GM21423 (cell line): Measurements from ENCODE around the gene ABHD10.
A peak's percentile ranks its signal among the peaks of the same experiment; 100 is the strongest.

Experiments used
- ATAC-seq: cut with Tn5 transposase; IDR thresholded peaks from one replicate; pipeline ENCODE4 v1.9.1; 2021; ENCODE audit warnings: mild to moderate bottlenecking, moderate library complexity; ENCODE audit not compliant: unreplicated experiment

ABHD10 gene

DNA sequence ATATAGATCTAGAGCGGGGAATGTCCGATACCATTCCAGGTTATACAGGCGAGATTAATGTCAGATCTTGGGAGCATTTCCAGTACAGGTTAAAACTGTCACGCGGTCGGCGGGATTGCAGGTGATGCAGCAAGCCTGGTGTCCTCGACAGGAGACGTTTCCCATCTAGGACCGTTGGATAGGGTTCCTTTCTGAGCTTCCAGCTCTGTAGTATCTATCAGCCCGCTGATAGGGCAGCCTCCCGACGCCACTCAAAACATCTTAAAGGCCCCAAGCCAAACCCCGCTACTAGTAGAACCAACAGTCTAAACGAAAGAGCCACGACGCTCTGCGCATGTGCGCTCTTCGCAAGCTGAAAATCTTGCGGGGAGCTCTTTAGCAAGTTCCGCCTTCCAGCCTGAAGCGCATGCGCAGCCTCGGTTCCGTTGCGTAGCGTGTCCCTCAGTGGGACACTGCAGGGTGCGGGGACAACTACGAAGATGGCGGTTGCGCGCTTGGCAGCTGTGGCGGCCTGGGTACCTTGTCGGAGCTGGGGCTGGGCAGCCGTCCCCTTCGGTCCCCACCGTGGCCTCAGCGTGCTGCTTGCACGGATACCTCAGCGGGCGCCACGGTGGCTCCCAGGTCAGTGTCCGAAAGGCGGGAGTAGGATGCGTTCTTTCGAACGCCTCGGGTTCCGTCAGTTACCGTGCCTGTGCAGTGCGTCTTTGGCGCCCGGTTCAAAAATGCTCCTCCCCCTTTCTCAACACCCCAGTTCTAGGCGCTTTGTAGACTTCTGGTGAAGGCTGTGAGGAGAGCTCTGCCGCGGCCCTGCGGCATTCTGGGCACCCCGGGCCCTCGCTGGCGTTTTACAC lies at the start of gene ABHD10:
ABHD10 (plus strand) TSS at position 444 of the 851 bp plus-strand sequence; CDS start at position 480, 36 bp downstream.
- peak; percentile 94 for ATAC-seq

DNA sequence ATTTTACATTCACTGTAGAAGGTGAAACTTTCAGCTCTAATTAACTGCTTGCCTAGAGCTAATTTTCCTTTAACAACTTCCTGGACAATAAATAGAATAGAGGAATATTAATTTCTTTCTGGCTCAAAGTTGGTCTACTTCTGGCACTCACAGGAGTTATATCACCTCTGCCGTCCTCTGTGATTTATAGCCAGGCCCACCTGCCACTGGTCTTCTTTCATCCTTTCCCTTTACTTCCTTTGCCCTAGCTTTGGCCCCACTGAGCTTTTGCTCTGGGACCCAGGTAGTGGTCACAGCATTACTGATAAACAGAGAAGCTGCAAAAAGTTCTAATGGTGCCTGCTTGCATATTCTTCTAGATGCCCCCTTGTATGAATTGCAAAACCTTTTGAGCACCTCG lies 49.3 kb upstream of the ABHD10 start:
- ATAC-seq: no peak

DNA sequence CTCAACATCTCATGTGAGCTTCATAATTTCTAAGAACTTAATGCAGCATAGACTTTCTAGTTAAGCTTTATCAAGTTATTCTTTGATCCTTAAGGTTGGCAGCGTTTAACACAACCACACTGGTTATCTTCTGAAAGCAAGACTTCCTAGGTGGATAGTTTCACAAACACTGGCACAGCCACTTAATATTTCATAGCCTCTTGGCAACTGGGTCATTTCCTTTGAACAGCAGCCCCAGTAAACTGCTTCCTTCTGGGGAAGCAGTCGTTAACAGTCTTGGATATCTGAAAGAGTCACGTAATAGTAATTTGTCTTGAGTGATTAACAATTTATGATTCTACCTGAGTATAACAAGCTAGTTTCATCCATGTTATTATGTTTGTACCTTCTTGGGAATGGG lies 45.9 kb upstream of the ABHD10 start:
- no peak for ATAC-seq

DNA sequence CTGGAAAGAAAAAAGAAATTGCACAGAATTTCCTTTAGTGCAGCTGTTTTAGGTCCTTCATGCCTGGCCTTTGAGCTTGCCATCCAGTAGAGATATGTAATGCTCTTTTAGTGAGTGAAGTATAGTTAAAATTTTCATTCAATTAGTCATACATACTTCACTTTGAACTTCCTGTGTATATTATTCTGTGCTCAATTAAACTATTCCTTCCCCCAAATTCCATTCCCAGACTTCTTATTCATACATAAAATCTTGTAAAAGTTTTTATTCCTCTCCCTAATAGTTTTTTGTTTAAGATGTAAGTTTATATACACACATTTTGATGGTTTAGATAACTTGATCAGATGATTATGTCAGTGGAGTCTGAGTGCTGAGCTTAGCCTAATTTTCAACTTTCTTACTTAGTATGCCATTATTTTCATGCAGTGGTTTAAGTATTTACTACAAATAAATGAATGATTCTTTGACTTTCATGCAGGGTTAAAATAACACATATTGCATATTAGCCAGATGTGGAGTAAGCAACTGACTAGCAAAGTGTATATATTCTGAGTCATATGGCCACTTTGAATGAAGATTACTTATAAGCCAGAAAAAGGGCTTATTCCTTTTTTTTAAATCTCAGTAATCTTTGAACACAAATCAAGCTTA lies 42.5 kb upstream of the ABHD10 start:
- no peak for ATAC-seq

DNA sequence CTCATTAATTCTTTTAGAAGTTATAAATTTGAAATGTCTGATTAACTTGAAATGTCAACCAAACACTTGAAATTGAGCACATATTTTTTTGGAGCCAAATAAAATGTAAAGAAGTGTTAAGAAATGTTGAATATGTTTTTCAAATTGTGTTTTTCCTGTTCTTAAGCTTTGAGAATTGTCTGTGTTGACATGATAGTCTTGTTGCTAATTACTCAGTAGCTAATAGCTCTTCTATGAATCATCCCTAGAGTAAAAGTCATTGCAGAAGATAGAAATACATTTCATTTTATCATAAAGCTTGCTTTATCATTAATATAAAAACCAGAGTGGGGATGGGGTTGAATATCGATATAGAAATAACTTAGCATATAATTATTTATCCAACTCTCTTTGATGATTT lies 41.9 kb upstream of the ABHD10 start:
- no peak for ATAC-seq

DNA sequence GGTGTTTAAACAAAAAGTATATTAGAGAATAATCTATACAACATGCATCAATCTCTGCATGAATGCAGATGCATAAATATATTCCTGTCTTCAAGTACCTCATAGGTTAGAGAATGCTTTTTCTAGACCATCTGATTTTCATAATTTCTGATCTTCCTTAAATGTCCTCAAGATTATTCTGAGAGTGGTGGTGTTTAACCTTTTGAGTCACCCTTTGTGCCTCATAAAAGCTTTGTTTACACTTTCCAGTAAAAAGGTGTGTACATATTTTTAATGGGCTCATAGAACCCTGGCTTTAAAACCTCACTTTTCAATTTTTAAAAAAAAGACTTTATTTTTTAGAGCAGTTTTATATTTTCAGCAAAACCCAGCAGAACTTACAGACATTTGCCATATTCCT lies 41.0 kb upstream of the ABHD10 start:
- no peak for ATAC-seq

DNA sequence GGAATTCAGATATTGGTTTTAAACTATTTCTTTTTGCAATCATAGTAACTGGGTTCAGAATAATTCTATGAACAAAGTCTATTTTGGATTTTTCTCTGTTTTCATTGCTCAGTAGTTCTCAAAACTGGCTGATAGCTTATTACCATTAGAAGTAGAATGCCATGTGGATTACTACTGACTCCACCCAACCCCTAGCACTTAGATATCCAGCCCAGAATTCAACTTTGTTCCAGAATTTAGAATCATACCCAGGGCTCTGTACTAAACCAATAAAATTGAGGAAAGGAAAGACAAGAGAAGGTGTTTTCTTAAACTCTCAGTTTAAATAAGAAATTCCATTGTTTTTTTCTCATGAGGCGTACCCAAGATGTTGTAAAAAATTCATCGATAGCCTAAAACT lies 39.0 kb upstream of the ABHD10 start:
- no peak for ATAC-seq

DNA sequence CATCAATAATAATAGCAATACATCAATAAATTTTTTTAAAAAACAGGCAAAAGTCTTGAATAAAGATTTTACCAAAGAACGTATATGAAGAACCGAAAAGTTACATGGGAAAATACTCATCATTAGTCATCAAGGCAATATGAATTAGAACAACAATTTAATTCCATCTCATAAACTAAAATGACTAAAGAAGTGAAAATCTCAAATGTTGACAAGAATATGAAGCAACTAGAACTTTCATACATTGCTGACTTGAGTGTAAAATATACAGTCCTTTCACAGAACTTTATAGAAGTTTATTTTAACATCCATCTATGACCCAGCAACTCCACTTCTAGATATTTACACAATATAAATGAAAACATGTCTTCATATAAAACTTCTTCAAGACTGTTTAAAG lies 35.3 kb upstream of the ABHD10 start:
- no peak for ATAC-seq

DNA sequence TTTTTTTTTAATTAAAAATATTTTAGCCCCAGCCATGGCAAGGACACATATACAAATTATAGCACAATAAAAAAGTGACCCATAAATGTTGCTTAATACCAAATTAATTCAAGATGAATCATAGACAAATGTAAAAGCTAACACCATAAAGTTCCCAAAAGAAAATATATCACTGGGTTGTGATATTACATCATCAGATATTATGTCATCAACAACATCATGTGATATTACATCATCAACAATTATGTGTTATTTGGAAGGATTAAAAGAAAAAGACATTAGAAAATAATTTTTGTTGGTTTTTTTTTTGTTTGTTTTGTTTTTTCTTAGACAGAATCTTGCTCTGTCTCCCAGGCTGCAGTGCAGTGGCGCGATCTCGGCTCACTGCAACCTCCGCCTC lies 34.5 kb upstream of the ABHD10 start:
- ATAC-seq: no peak

DNA sequence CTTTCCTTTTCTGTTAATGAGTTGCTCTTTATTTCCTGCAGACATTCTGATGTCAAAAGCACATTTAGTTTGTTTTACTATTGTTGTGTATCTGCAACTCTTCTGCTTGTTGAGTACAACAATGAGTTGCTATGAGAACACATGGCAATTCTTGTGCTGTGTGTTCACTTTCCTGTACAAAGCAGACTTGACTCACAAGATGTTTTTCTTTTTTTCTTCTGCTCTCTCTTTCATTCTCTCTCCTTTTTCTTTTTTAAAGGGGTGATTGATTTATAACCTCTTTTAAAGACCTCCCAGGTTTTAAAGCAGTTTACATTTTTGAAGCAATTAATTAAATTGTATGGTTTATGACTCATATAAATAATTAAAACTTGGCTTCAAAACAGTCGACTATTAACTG lies 31.6 kb upstream of the ABHD10 start:
- ATAC-seq: no peak

DNA sequence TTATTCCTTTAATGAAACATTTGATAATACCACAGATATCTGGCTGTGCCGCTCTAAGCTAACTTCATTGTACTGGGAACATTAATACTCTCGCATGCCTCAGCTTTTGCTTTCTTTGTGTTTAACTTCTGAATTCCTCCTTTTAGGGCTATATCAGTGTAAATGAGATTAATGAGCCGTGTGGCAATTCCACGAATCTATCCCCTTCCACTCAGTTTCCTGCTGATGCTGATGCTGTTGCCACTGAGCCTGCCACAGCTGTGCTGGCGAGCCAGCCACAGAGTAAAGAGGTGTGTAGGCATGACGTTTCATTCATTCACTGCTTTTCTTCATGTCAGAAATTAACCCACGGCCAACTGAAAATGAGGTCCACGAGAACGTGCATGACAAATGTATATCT lies 30.0 kb upstream of the ABHD10 start:
- ATAC-seq: no peak

DNA sequence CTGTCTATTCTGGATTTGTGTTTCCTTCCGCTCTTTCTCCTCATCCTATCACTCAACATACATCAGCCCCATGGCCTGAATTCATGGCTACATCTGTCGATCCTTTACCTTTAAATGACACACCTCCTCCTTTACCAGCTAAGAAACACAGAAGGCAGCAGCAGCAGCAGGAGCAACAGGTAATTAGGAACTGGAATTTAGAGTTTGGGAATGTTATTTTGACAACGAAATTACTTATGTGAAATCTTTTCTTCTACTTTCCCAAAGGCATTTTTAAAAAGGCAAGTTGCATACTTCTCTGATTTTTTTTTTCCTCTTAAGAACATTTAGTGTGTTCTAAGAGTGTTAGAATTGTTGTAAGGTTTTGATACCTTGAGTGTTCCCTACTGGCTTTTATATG lies 29.1 kb upstream of the ABHD10 start:
- ATAC-seq: no peak

DNA sequence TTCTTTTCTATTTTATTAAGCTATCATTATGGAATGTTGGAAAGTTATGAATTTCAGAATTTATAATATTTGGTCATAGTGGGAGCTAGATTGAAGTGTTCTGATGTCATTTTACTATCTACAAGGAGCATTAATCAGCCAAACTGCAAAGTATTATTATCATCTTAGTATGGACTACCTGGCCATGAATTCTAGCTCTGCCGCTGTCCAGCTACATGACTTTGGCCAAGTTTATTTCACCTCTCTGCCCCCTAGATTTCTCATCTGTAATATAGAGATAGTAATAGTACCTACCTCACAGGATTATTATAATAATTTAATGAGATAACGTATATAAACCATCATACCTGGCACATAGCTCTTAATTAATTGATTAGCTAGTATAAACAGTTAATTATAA lies 27.8 kb upstream of the ABHD10 start:
- ATAC-seq: no peak

DNA sequence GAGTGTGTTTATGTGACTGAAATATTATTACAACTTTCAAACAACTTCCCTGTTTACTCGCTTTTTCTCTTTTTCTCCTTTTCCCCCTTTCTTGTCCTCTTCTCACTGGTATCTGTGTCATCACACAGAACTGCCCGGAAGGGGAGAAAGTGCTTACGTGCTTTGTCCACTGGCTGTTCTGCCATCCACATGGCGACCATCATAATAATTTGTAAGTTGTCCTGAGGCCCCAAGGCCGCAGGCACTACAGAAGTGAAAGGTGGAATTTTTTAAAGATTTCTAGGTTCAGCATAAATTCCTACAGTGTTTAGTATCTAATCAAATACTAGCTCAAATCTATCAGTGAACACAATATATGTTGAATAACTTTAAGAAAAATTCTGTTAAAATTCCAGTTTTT lies 26.7 kb upstream of the ABHD10 start:
- no peak for ATAC-seq

DNA sequence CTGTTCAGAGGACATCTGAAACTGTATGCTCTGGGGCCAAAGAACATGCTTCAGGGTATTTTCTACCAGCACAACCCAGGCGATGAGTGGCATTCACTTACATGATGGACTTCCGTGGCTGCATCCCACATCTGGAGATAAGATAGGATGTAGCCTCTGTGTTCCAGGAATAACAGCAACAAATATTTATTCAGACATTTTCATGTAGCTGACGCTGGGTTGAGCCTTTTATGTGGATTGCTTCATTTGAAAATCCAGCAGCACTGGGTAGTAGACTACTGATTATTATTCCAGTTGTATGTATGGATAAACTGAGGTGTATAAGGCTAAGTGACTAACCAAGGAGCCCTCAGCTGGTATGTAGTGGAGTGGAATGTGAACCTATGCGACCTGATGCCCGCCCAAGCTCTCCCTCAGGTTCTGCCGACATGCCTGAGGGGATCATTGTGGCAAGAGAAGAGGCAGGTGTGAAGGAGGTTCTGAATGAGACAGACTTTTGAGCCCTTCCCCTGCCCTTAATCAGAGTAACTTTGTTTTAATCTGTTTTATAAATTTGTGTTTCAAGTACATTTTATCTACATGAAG lies 25.9 kb upstream of the ABHD10 start:
- no peak for ATAC-seq

DNA sequence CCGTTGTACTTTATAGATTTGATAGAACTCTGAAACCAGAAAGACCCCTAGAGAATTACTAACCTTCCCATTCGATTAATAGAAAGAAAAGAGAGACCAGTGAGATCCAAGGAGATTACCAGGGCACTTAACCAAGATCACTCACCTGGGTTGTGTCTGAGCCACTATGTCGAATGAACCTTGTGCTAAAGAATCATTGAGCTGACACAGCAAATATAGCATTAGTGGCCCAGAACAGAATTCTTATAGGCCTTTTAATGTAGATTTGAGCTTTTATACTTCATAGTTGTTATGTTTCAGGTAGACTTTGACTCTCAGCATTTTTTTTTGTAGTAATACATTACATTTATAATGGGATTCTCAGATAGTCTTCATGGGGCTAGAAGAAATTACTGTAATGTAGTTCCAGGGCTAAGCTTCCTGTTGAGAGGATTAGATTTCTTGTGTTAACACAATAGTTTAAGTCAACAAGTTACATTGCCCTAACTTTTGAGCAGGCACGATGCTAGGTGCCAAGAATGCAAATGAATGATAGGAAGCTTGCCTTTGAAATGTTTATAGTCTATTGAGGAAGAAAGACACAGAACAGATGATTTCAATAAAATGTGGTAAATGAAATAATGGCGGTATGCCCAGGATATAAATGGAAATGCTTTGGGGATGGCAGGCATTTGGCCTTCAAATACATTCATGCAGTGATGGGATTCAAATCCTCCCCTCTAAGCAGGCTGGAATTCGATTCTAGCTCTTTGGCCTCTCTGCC lies 24.4 kb upstream of the ABHD10 start:
- no peak for ATAC-seq

DNA sequence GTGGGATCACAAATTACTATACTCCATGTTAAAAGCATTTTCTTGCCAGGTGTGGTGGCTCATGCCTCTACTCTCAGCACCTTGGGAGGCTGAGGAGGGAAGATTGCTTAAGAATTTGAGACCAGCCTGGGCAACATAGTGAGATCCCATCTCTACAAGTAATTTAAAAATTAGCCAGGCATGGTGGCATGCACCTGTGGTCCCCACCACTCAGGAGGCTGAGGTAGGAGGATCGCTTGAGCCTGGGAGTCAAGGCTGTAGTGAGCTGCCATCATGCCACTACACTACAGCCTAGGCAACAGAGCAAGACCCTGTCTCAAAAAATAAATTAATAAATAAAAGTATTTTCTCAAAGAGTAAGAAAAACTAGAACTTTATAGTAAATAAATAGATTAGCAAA lies 22.9 kb upstream of the ABHD10 start:
- no peak for ATAC-seq

DNA sequence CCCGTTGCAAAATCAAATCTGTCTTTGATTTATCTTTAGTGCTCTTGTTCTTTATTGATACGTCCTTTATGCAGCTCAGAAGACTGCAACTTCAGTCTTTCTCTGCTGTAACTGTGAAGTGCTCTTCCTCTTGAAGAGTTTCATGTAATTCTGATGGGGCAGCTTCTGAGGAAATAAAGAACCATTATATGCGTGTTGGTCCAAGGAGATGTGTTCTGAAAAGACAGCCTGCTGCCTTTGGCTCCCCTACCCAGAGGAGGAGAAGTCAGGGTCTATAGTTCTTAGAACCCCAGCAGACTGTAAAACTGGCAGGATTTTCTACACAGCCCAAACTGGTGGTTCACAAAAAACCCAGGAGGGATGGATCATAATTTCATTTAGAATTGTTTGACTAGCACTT lies 22.4 kb upstream of the ABHD10 start:
- ATAC-seq: no peak

DNA sequence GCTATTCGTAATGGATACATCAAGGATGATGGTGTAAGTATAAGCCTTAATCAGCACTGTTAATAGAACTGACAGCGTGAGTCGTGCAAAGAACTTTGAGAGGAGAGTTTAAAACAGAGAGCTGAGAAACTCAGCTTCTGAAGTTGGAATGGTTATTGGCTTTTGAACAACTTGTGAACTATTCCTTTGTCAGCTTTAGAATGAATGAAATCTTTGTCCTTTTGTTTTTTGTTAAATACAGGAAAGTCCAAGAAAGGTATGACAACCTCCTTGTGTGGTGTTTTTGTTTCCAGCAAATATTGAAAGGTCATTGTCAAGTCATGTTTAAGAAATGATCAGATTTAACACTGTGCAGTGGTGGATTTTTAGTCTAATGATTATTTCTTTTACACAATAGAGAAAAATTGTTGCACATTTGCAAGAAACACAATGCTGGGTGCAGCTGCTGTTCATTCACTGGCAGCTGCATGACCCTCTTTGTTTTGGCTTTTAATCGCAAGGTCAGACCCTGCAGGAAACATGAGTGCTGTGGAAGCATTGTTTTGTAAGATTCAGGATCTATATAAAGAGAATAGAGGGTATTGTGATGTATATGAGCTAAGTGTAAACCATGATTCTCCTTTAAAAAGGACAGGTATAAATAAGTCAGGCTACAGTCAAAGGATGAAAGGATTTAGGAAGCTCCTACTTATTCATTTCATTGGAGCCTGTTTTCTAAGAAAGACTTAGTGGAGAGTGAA lies 21.7 kb upstream of the ABHD10 start:
- no peak for ATAC-seq

DNA sequence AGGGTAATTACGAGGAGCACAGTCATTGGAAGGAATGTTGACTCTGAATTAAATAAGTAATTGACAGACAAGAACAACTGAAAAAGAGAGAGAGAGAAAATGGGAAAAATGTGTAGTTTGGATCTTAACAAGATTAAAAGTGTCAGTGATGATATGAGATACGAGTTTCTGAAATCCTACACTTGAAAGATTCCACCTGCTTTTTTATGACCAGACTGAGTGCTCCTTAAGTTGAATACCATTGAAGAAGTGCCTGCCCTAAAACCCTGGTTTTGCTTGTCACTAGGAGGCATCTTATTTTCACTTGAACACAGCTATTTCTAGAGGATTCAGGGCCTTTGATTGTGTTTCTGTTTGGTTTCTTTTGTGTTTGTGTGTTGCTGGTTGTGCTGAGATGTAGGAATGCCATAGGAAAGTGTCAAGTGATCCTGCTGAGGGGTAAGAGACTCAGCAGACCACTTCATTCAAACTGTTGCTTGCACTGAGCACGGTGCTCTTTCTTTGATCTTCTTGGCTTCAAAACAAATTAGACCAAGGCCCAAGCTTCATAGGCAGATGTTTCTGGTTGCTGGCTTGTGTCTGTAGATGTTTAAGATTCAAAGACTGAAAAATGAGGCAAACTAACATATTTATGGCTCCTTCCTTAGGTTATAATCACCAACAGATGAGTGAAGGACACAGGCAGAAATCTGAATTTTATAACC lies 17.2 kb upstream of the ABHD10 start:
- no peak for ATAC-seq
